ENCODE measurements around the gene RHCE. TPM values are rescaled to one million over a fixed set of nuclear protein-coding genes. Genes with fewer than 3 reads are reported as not detected.

The RHCE gene
- total RNA-seq, 2 experiments from 2014 or later = 0.13 TPM; not detected in 1

Other genes starting within 250 kb of the RHCE start
- 10 to 100 TPM; 36.8 to 37.1 TPM for gene SYF2, start 188.3 kb downstream of the RHCE start, total RNA-seq
- 100 to 1,000 TPM; 175 to 199 TPM for gene RSRP1, start 173.4 kb downstream of the RHCE start, total RNA-seq
- gene RHD, start 148.3 kb downstream of the RHCE start, total RNA-seq = under 1 TPM in 1 of 2 experiments, not detected in 1; 0.10 TPM
- gene TMEM50A, start 82.5 kb downstream of the RHCE start, total RNA-seq = 100 to 1,000 TPM; 117 to 127 TPM
- 10 to 100 TPM; 16.4 to 17.2 TPM for gene MACO1, start 10.1 kb upstream of the RHCE start, total RNA-seq
- 10 to 100 TPM; 30.7 to 31.3 TPM for gene LDLRAP1, start 122.8 kb upstream of the RHCE start, total RNA-seq
- 10 to 100 TPM; 16.8 to 17.9 TPM for gene MAN1C1, start 196.0 kb upstream of the RHCE start, total RNA-seq